HCT116 (cell line): ENCODE results near the gene CHTF18.

ENCODE experiments used
- FOSL1 ChIP-seq: IDR thresholded peaks from 2 replicates; pipeline ENCODE4 v1.6.1; 2012; ENCODE audit warnings: low read depth
- YY1 ChIP-seq: IDR thresholded peaks from 2 replicates; pipeline ENCODE4 v1.6.1; 2011; ENCODE audit warnings: low read length, low read depth, moderate library complexity, mild to moderate bottlenecking; ENCODE audit not compliant: insufficient replicate concordance; ENCODE audit errors: extremely low read depth

DNA sequence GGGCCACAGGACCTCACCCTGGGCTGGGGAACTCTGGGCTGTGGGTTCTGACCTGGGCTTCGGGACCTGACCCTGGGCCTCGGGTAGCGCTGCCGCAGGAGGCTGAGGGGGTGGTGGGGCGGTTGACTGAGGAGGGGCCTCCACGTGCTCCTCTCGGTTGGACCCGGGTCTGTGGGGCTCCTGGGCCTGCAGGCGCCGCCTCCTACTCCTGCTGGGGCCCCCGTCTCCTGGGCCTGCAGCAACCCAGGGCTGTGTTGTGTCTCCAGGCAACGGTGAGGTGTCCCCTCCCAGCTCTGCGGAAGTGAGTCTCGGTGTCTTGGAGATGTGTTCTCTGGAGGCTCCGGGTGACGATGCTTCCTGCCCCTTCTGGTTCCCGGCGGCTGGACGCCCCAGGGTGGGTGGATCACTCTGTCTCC lies 53.6 kb downstream of the CHTF18 start:
- TF ChIP-seq YY1 = no peak
- no peak for TF ChIP-seq FOSL1
